Brain microvascular endothelial cell (primary cell): ENCODE data around the gene MISP.
A peak's percentile ranks its signal among the peaks of the same experiment; 100 is the strongest.

Source experiments
- DNase-seq: peaks from one replicate; pipeline ENCODE4 v3.0.0-alpha.2; 2020
- H3K27ac ChIP-seq: fragments of 250-450 bp; sonication (Bioruptor Pico); 2 replicates; pipeline ENCODE4 v1.5.1; 2020; ENCODE audit warnings: mild to moderate bottlenecking, moderate library complexity
- H3K27me3 ChIP-seq: fragments of 250-450 bp; sonication (Bioruptor Pico); replicated peaks from 2 replicates; pipeline ENCODE4 v1.5.1; 2020; ENCODE audit warnings: mild to moderate bottlenecking
- H3K36me3 ChIP-seq: fragments of 250-450 bp; sonication (Bioruptor Pico); replicated peaks from 2 replicates; pipeline ENCODE4 v1.5.1; 2020; ENCODE audit warnings: mild to moderate bottlenecking
- H3K4me3 ChIP-seq: 2 replicates; pipeline ENCODE4 v1.5.1; 2011; ENCODE audit warnings: low read depth, mild to moderate bottlenecking, control low read depth, low read length, moderate library complexity
- CTCF ChIP-seq: IDR thresholded peaks from 2 replicates; pipeline ENCODE4 v1.5.1; 2011; ENCODE audit warnings: low read depth, mild to moderate bottlenecking, moderate library complexity, low read length, control low read depth, inconsistent platforms; ENCODE audit errors: missing control alignments
- in situ Hi-C: cut with HindIII; loops from 2 replicates; pipeline ENCODE4 v1.10.0; 2017; ENCODE audit warnings: low sequenced_read_pairs, low pct_ligation_motif_present

Gene MISP

GRCh38 chr19:755063-755462, 4.2 kb downstream of the MISP start:
- H3K4me3 ChIP-seq: no peak overlapping the region
- DNase-seq: no peak
- no peak for TF ChIP-seq CTCF
- in situ Hi-C loops: no loop called here
- H3K36me3 ChIP-seq: no peaks in the 10 kb centered on the region
- no peaks in the 10 kb centered on the region for H3K27me3 ChIP-seq
- no peak overlapping the region for H3K27ac ChIP-seq

- Histone ChIP-seq H3K27ac (no peak overlapping the region), H3K36me3 (no peaks in the 10 kb centered on the region), H3K27me3 (no peaks in the 10 kb centered on the region), H3K4me3 (no peak overlapping the region)
- peak; percentile 62 for DNase-seq
- TF ChIP-seq CTCF: no peak
- in situ Hi-C loops: no loop called here
Observed at GRCh38 chr19:756236-756635, 5.3 kb downstream of the MISP start.

GRCh38 chr19:756821-757688, 6.1 kb downstream of the MISP start:
- Histone ChIP-seq H3K27me3 (no peaks in the 10 kb centered on the region), H3K36me3 (no peaks in the 10 kb centered on the region), H3K27ac (no peak overlapping the region), H3K4me3 (no peak overlapping the region)
- no peak for DNase-seq
- in situ Hi-C loops: no loop called here
- TF ChIP-seq CTCF: no peak

- Histone ChIP-seq H3K4me3 (no peak overlapping the region), H3K36me3 (no peaks in the 10 kb centered on the region), H3K27me3 (no peaks in the 10 kb centered on the region), H3K27ac (no peak overlapping the region)
- no peak for TF ChIP-seq CTCF
- no peak for DNase-seq
- in situ Hi-C loops: no loop called here
Observed at GRCh38 chr19:757811-758668, 7.1 kb downstream of the MISP start.

GRCh38 chr19:763181-763580, 12.3 kb downstream of the MISP start:
- in situ Hi-C loops: no loop called here
- no peak for DNase-seq
- Histone ChIP-seq H3K36me3 (no peaks in the 10 kb centered on the region), H3K4me3 (no peak overlapping the region), H3K27ac (no peak overlapping the region), H3K27me3 (no peaks in the 10 kb centered on the region)
- no peak for TF ChIP-seq CTCF
